Vagina (tissue), 2 donors: ENCODE data around the gene ULBP1. TPM values are rescaled to one million over a fixed set of nuclear protein-coding genes. Genes with fewer than 3 reads are reported as not detected.
"Not testable (repeated sequence)": the region's sequence is repeated elsewhere in the genome, so short reads cannot be mapped to it uniquely, and the experiment has no call there.

Source experiments
- DNase-seq, 2 donors: peaks; one replicate each; pipeline ENCODE4 v3.0.0-alpha.2; 2017; ENCODE audit errors: extremely low spot score in 2 of 2
- H3K27ac ChIP-seq: fragments of 200-600 bp; sonication (generic); one replicate; pipeline ENCODE4 v1.5.1; 2019
- H3K27me3 ChIP-seq: fragments of 200-600 bp; sonication (generic); one replicate; pipeline ENCODE4 v1.5.1; 2019
- H3K36me3 ChIP-seq, 2 donors: fragments of 200-600 bp; sonication (generic); one replicate each; pipeline ENCODE4 v1.5.1; 2017 to 2019
- H3K4me1 ChIP-seq: fragments of 200-600 bp; sonication (generic); one replicate; pipeline ENCODE4 v1.5.1; 2019
- H3K4me3 ChIP-seq, 2 donors: fragments of 200-600 bp; sonication (generic); 1 replicate in 1 of 2; 2 replicates in 1 of 2; pipeline ENCODE4 v1.5.1; 2016 to 2019
- H3K9me3 ChIP-seq: fragments of 200-600 bp; sonication (generic); one replicate; pipeline ENCODE4 v1.5.1; 2019
- CTCF ChIP-seq, 3 experiments: fragments of 450-650 bp in 2 of 3; fragments of 200-600 bp in 1 of 3; sonication (generic) in 1 of 3; IDR thresholded peaks; one replicate each; pipeline ENCODE4 v1.5.1; 2017 to 2019; ENCODE audit warnings: antibody characterized with exemption in 3 of 3, mild to moderate bottlenecking in 2 of 3, moderate library complexity in 2 of 3
- POLR2A ChIP-seq, 2 donors: fragments of 450-650 bp; IDR thresholded peaks; one replicate each; pipeline ENCODE4 v1.6.1; 2017; ENCODE audit warnings: antibody characterized with exemption in 2 of 2, mild to moderate bottlenecking in 2 of 2, moderate library complexity in 2 of 2
- POLR2AphosphoS5 ChIP-seq, 2 donors: sonication (generic); formaldehyde crosslinking; IDR thresholded peaks; one replicate each; pipeline ENCODE4 v1.9.0; 2017; ENCODE audit warnings: antibody characterized with exemption in 2 of 2, mild to moderate bottlenecking in 2 of 2, low read depth in 1 of 2; ENCODE audit not compliant: insufficient read depth in 1 of 2
- intact Hi-C: fragments of 100-400 bp; cut with DNase I; formaldehyde crosslinking; loops from one replicate; pipeline ENCODE4 v1.15.1; 2023
- total RNA-seq: library from RNA; depleted of rRNA; stranded (reverse); fragments of >200 nt; gene quantifications from one replicate; pipeline ENCODE4 v1.2.3, GENCODE V29; 2016

The ULBP1 gene
- total RNA-seq, 1 donor from 2014 or later, result not detected

GRCh38 chr6:150002710-150003109 is 39.0 kb downstream of the ULBP1 start:
- no peaks in the 10 kb centered on the region for H3K27me3 ChIP-seq
- peaks cover 14% of the 10 kb centered on the region for H3K4me1 ChIP-seq
- no peaks in the 10 kb centered on the region for H3K9me3 ChIP-seq
- intact Hi-C loops, result no loop called here
- no peak overlapping the region for H3K4me3 ChIP-seq
- TF ChIP-seq POLR2A (IDR thresholded peaks at IDR 0.05) (no peak), CTCF (IDR thresholded peaks at IDR 0.05) (no peak), POLR2AphosphoS5 (IDR thresholded peaks at IDR 0.05; ENCODE audit: insufficient read depth in 1 of 2, low read depth in 1 of 2) (no peak)
- H3K27ac ChIP-seq, result no peak overlapping the region
- no peaks in the 10 kb centered on the region for H3K36me3 ChIP-seq
- DNase-seq, result no peak

DNA sequence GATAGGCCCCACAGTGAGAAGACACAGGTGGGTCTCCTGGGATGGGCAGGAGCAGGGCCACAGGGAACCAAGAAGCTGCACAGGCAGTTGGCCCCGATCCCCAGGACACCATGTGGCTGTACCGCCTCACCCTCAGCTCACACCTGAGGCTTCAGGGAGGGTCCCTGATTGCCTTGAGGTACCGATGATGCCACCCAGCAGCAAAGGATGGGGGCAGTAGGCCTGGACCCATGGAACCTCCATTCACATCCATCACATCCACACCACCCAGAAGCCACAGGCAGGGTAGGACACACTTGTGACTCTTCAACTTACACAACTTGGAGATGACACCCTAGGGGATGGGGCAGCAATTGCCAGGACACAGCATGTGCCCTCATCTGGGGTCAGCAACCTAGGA is 39.9 kb downstream of the ULBP1 start:
- H3K9me3 ChIP-seq, H3K27ac ChIP-seq, intact Hi-C loops, H3K27me3 ChIP-seq, H3K4me3 ChIP-seq, H3K36me3 ChIP-seq: not testable (repeated sequence)
- DNase-seq, result peak in 1 of 2 donors; percentile 81
- H3K4me1 ChIP-seq, result peaks cover 18% of the 10 kb centered on the region

GRCh38 chr6:150004101-150004782 is 40.5 kb downstream of the ULBP1 start:
- peak in 1 of 2 donors; percentile 84 for DNase-seq
- H3K4me3 ChIP-seq, result peak overlapping the region; percentile 57 to 74
- H3K9me3 ChIP-seq, result no peaks in the 10 kb centered on the region
- no peak overlapping the region for H3K27ac ChIP-seq
- intact Hi-C loops, result no loop called here
- no peaks in the 10 kb centered on the region for H3K27me3 ChIP-seq
- H3K4me1 ChIP-seq, result peaks cover 22% of the 10 kb centered on the region
- no peaks in the 10 kb centered on the region for H3K36me3 ChIP-seq
- no peak for TF ChIP-seq POLR2A (IDR thresholded peaks at IDR 0.05)
- no peak for TF ChIP-seq POLR2AphosphoS5 (IDR thresholded peaks at IDR 0.05; ENCODE audit: insufficient read depth in 1 of 2, low read depth in 1 of 2)

GRCh38 chr6:150004783-150005717 is 41.3 kb downstream of the ULBP1 start:
- Histone ChIP-seq H3K4me3 (peak overlapping the region; percentile 57 to 74), H3K27me3 (no peaks in the 10 kb centered on the region), H3K4me1 (peaks cover 22% of the 10 kb centered on the region), H3K27ac (no peak overlapping the region), H3K9me3 (no peaks in the 10 kb centered on the region), H3K36me3 (no peaks in the 10 kb centered on the region)
- DNase-seq, result peak; percentile 87 to 96
- intact Hi-C loops, result no loop called here
- TF ChIP-seq CTCF (IDR thresholded peaks at IDR 0.05), result no peak
- no peak for TF ChIP-seq POLR2A (IDR thresholded peaks at IDR 0.05)
- peak; percentile 21 to 53 for TF ChIP-seq POLR2AphosphoS5 (IDR thresholded peaks at IDR 0.05; ENCODE audit: insufficient read depth in 1 of 2, low read depth in 1 of 2)

DNA sequence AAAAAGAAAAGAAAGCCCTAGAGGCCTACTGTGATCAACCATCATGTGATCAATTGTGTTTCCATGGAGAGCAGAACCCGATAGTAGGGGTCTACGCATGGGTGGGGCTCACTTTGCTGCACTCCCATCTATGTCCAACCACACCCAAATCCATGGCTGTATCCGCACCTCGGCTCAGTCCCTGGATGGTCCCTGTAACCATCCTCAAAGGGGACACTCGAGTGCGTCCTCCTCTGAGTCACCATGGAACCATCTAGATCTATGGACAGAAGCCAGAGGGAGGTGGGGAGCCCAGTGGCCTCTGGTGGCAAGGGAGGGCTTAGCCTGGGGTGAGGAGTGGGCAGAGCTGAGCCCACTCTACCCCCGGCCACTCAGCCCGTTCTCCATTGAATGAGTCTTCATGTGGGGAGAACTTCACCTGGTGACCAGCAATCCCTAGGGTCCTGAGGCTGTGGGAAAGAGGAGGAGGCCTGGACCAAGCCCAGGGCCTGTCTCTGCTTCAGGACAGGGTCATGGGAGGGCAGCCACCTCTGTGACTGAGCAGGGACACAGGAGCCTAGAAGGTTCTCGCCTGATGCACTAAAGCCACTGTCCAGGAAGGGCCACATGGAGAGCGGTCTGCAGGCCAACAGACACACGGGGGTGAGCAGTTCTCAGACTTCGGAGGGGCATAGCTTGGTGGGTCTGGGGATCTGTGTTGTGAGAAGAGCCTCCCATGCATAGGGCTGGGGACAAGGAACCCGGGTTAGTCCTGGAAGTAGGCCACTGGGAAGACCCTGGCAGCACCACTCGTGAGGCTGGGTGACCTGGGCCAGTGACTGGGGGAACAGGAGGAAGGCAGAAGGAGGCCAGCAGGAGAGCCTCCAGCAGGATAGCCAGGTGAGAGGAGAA is 42.3 kb downstream of the ULBP1 start:
- TF ChIP-seq POLR2AphosphoS5 (IDR thresholded peaks at IDR 0.05; ENCODE audit: insufficient read depth in 1 of 2, low read depth in 1 of 2) (no peak), CTCF (IDR thresholded peaks at IDR 0.05) (no peak), POLR2A (IDR thresholded peaks at IDR 0.05) (no peak)
- Histone ChIP-seq H3K9me3 (no peaks in the 10 kb centered on the region), H3K36me3 (no peaks in the 10 kb centered on the region), H3K4me1 (peaks cover 22% of the 10 kb centered on the region), H3K4me3 (peak overlapping the region; percentile 57 to 74), H3K27me3 (no peaks in the 10 kb centered on the region), H3K27ac (no peak overlapping the region)
- peak; percentile 84 to 92 for DNase-seq
- intact Hi-C loops, result no loop called here
